Activated T-cell treated with anti-CD3 and anti-CD28 coated beads, Interleukin-2, amount 50 U/mL, for 4 hours (primary cell): Measurements from ENCODE around the gene TRMT112. TPM values are rescaled to one million over a fixed set of nuclear protein-coding genes. Genes with fewer than 3 reads are reported as not detected.
"Not testable (repeated sequence)": the region's sequence is repeated elsewhere in the genome, so short reads cannot be mapped to it uniquely, and the experiment has no call there.

Experiments
- ATAC-seq, 2 donors: fragments of 200-7000 bp; cut with Tn5 transposase; one replicate each; pipeline ENCODE4 v1.10.0; 2021
- DNase-seq: peaks from one replicate; pipeline ENCODE4 v3.0.0-alpha.2; 2020
- H3K27me3 Mint-ChIP-seq: one replicate; pipeline ENCODE4 v1.8.0; 2021; ENCODE audit warnings: low read depth, mixed read lengths
- H3K36me3 Mint-ChIP-seq: one replicate; pipeline ENCODE4 v1.8.0; 2022; ENCODE audit warnings: mixed read lengths; ENCODE audit not compliant: insufficient read depth
- H3K4me1 Mint-ChIP-seq: one replicate; pipeline ENCODE4 v1.8.0; 2021; ENCODE audit warnings: low read depth, mixed read lengths
- H3K4me3 Mint-ChIP-seq: one replicate; pipeline ENCODE4 v1.8.0; 2021; ENCODE audit warnings: mild to moderate bottlenecking, moderate library complexity, mixed read lengths
- H3K9me3 Mint-ChIP-seq: one replicate; pipeline ENCODE4 v1.8.0; 2021; ENCODE audit warnings: mixed read lengths
- total RNA-seq, 3 donors: library from RNA; stranded (reverse); gene quantifications; one replicate each; pipeline ENCODE4 v1.2.1, GENCODE V29; 2021

Gene TRMT112
- total RNA-seq, 3 donors from 2014 or later, result 432 to 461 (median 438) TPM

- DNase-seq (no peak), ATAC-seq (no peak)
- Mint-ChIP-seq H3K36me3 (no peaks in the 10 kb centered on the region), H3K4me1 (peaks cover 8% of the 10 kb centered on the region), H3K9me3 (no peaks in the 10 kb centered on the region), H3K27me3 (no peaks in the 10 kb centered on the region), H3K4me3 (no peak overlapping the region)
Observed at GRCh38 chr11:64327993-64328392, 10.6 kb upstream of the TRMT112 start.

DNA sequence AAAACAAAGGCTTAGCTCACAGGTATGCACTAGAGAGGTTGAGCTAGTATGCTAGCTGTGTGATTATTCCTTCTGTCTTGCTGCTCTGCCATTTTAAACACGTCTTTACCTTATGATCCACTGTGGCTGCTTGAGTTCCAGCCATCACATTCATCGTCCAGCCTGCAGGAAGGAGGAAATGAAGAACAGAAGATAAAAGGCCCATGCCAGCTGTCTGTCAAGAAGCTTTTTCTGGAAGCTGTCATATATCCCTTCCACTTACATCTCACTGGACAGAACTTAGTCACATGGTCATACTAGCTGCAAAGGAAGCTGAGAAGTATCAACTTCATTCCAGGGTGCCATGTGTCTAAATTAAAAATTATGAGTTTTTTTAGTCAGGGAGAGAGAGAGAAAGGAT is 10.0 kb upstream of the TRMT112 start:
- no peaks in the 10 kb centered on the region for H3K36me3 Mint-ChIP-seq
- ATAC-seq, result no peak

GRCh38 chr11:64324692-64325469 is 7.5 kb upstream of the TRMT112 start:
- H3K9me3 Mint-ChIP-seq, result no peaks in the 10 kb centered on the region
- DNase-seq (no peak), ATAC-seq (no peak)
- no peak overlapping the region for H3K4me3 Mint-ChIP-seq
- H3K4me1 Mint-ChIP-seq, result no peaks in the 10 kb centered on the region
- H3K27me3 Mint-ChIP-seq, result no peaks in the 10 kb centered on the region
- H3K36me3 Mint-ChIP-seq, result peaks cover 10% of the 10 kb centered on the region

More for the DNA sequence above, 10.0 kb upstream of the TRMT112 start:
- Mint-ChIP-seq H3K4me1 (peaks cover 8% of the 10 kb centered on the region), H3K9me3 (no peaks in the 10 kb centered on the region), H3K27me3 (no peaks in the 10 kb centered on the region), H3K4me3 (no peak overlapping the region)
- DNase-seq, result no peak

GRCh38 chr11:64323984-64324383 is 6.6 kb upstream of the TRMT112 start:
- H3K4me1 Mint-ChIP-seq, DNase-seq, H3K36me3 Mint-ChIP-seq, ATAC-seq, H3K27me3 Mint-ChIP-seq, H3K4me3 Mint-ChIP-seq, H3K9me3 Mint-ChIP-seq: not testable (repeated sequence)

GRCh38 chr11:64323373-64323772 is 6.0 kb upstream of the TRMT112 start:
- Mint-ChIP-seq H3K27me3 (no peaks in the 10 kb centered on the region), H3K9me3 (no peaks in the 10 kb centered on the region), H3K4me3 (no peak overlapping the region), H3K36me3 (peaks cover 10% of the 10 kb centered on the region), H3K4me1 (peaks cover 9% of the 10 kb centered on the region)
- no peak for DNase-seq
- ATAC-seq, result no peak

DNA sequence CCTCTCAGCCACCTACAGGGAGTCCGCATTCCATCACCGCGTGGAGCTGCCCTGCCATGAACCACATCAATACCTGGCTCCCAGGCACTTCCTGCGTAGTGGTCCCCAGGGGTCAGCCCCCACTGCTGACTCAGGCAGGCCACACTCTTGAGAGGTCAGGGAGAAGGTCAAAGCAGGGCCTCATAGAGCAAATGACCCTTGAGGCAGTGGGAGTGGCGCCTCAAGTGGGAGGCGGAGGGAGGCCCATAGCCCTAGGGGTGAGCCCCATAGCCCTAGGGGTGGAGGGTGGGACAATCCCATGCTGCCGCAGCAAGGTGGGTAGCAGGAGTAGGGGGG is 5.5 kb upstream of the TRMT112 start:
- Mint-ChIP-seq H3K9me3 (no peaks in the 10 kb centered on the region), H3K4me3 (no peak overlapping the region), H3K27me3 (no peaks in the 10 kb centered on the region), H3K36me3 (peaks cover 10% of the 10 kb centered on the region), H3K4me1 (peaks cover 12% of the 10 kb centered on the region)
- DNase-seq, result no peak
- no peak for ATAC-seq

DNA sequence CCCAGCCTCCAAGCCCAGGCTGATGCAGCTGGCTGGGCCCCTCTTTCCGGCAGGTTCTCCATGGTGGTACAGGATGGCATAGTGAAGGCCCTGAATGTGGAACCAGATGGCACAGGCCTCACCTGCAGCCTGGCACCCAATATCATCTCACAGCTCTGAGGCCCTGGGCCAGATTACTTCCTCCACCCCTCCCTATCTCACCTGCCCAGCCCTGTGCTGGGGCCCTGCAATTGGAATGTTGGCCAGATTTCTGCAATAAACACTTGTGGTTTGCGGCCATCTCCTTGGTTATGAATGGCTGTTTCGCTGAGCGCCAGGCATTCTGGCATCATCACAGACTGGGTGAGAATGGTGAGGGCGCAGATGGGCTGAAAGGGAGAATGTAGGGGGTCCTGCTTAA is 4.2 kb upstream of the TRMT112 start:
- Mint-ChIP-seq H3K4me1 (peaks cover 15% of the 10 kb centered on the region), H3K27me3 (no peaks in the 10 kb centered on the region), H3K9me3 (no peaks in the 10 kb centered on the region), H3K36me3 (peaks cover 13% of the 10 kb centered on the region), H3K4me3 (no peak overlapping the region)
- DNase-seq (no peak), ATAC-seq (no peak)

DNA sequence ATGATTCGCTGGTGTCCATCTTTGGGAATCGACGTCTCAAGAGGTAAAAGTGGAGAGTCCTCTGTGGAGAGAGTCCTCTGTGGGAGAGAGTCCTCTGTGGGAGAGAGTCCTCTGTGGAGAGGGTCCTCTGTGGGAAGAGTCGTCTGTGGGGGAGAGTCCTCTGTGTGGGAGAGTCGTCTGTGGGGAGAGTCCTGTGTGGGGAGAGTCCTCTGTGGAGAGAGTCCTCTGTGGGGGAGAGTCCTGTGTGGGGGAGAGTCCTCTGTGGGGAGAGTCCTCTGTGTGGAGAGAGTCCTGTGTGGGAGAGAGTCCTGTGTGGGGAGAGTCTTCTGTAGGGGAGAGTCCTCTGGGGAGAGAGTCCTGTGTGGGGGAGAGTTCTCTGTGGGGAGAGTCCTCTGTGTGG is 3.7 kb upstream of the TRMT112 start:
- peaks cover 14% of the 10 kb centered on the region for H3K36me3 Mint-ChIP-seq
- H3K9me3 Mint-ChIP-seq, result no peaks in the 10 kb centered on the region
- DNase-seq (no peak), ATAC-seq (no peak)
- H3K4me3 Mint-ChIP-seq, result no peak overlapping the region
- H3K27me3 Mint-ChIP-seq, result no peaks in the 10 kb centered on the region
- H3K4me1 Mint-ChIP-seq, result peaks cover 19% of the 10 kb centered on the region

- Mint-ChIP-seq H3K36me3 (peaks cover 14% of the 10 kb centered on the region), H3K4me1 (peaks cover 19% of the 10 kb centered on the region), H3K27me3 (no peaks in the 10 kb centered on the region), H3K4me3 (no peak overlapping the region), H3K9me3 (no peaks in the 10 kb centered on the region)
- no peak for ATAC-seq
- no peak for DNase-seq
Observed at GRCh38 chr11:64320556-64320955, 3.2 kb upstream of the TRMT112 start.

GRCh38 chr11:64318766-64319761 is 1.7 kb upstream of the TRMT112 start:
- H3K36me3 Mint-ChIP-seq, result peaks cover 17% of the 10 kb centered on the region
- ATAC-seq (no peak), DNase-seq (no peak)
- H3K9me3 Mint-ChIP-seq, result no peaks in the 10 kb centered on the region
- peaks cover 19% of the 10 kb centered on the region for H3K4me1 Mint-ChIP-seq
- peak overlapping the region; percentile 94 for H3K4me3 Mint-ChIP-seq
- H3K27me3 Mint-ChIP-seq, result no peaks in the 10 kb centered on the region

DNA sequence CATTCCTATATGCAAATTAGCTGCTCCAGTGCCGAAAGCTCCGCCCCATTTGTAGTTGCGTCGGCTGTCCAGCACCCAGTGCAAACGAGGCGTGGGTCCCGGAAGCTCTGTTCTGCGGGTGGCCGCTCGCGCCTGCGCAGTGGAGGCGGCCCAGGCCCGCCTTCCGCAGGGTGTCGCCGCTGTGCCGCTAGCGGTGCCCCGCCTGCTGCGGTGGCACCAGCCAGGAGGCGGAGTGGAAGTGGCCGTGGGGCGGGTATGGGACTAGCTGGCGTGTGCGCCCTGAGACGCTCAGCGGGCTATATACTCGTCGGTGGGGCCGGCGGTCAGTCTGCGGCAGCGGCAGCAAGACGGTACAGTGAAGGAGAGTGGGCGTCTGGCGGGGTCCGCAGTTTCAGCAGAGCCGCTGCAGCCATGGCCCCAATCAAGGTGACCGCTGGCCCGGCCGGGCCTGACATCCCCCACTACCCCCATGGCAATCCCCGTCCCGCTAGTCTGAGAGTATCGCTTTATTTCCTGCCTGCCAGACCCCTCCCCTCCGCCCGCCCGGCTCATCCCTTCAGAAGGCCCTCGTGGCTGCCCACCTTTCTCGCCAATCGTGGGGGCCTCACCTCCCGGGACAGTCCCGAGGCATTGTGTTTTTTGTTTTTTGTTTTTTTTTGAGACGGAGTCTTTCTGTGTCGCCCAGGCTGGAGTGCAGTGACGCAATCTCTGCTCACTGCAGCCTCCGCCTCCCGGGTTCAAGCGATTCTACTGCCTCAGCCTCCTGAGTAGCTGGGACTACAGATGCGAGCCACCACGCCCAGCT is 804 bp upstream of the TRMT112 start, which contains the start of gene PRDX5:
PRDX5 (plus strand) TSS at position 161 of the 805 bp plus-strand sequence; CDS start at position 256, 95 bp downstream.
- peaks cover 17% of the 10 kb centered on the region for H3K36me3 Mint-ChIP-seq

DNA sequence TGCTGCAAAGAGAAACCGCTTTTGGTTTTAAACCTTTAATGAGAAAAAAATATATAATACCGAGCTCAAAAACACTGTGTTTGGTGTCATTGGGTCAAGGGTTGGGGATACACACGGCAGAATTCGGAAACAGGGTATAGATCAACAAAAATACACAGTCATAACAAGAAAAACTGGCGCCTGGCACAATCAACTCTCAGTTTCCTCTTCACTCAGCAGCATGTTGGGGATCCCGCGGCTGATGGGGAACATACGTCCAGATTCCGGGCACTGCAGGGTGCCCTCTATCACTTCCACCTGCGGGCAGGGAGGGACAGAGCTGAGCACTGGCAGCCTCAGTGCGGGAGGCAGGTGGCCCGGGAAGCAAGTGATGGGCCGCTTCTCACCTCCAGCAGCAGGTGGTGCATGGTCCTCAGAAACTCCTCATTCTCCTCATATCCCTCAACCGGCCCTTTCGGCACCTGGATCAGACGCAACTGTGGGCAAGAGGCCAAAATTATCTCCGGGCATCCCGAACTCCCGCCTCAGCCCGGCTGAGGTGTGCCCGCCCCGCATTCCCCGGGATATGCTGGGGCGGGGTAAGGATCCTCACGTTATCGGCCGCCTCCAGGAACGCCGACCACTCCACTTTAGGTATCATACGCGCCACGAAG is 561 bp downstream of the TRMT112 start:
- Mint-ChIP-seq H3K36me3 (peaks cover 16% of the 10 kb centered on the region), H3K4me3 (peak overlapping the region; percentile 94), H3K9me3 (no peaks in the 10 kb centered on the region), H3K4me1 (peaks cover 25% of the 10 kb centered on the region), H3K27me3 (no peaks in the 10 kb centered on the region)
- ATAC-seq, result peak; percentile 3
- no peak for DNase-seq

More for the DNA sequence above, 804 bp upstream of the TRMT112 start, which contains the start of gene PRDX5:
- peak; percentile 82 to 84 for ATAC-seq
- Mint-ChIP-seq H3K4me3 (peak within 1 kb of the TSS; percentile 94), H3K9me3 (no peaks in the 10 kb centered on the region), H3K27me3 (no peaks in the 10 kb centered on the region), H3K4me1 (peaks cover 19% of the 10 kb centered on the region)
- DNase-seq, result peak; percentile 91

GRCh38 chr11:64315667-64316526 is 1.5 kb downstream of the TRMT112 start:
- peaks cover 11% of the 10 kb centered on the region for H3K36me3 Mint-ChIP-seq
- H3K4me1 Mint-ChIP-seq, result peaks cover 27% of the 10 kb centered on the region
- DNase-seq, ATAC-seq, H3K9me3 Mint-ChIP-seq, H3K27me3 Mint-ChIP-seq: not testable (repeated sequence)
- H3K4me3 Mint-ChIP-seq, result peak overlapping the region; percentile 94
